Activated CD4-positive, alpha-beta memory T cell treated with anti-CD3 and anti-CD28 coated beads, Interleukin-2, amount 10 ng/mL, durations not matched to agents 7 days and 5 days (primary cell): ENCODE measurements around the gene DIDO1. TPM values are rescaled to one million over a fixed set of nuclear protein-coding genes. Genes with fewer than 3 reads are reported as not detected.

Source experiments
- CTCF ChIA-PET: fragments of 350-600 bp; sonication (Branson Sonifier 250); formaldehyde crosslinking; loops from one replicate; lab custom pipeline; 2021; ENCODE audit warnings: antibody characterized with exemption, inconsistent platforms; lab: Charles Lee
- POLR2A ChIA-PET: fragments of 350-600 bp; sonication (Branson Sonifier 250); formaldehyde crosslinking; loops from one replicate; lab custom pipeline; 2021; ENCODE audit warnings: antibody characterized with exemption; lab: Charles Lee
- DNase-seq: peaks from one replicate; pipeline ENCODE4 v3.0.0-alpha.2; 2020
- H3K27ac Mint-ChIP-seq: one replicate; pipeline ENCODE4 v1.8.0; 2021; ENCODE audit warnings: mild to moderate bottlenecking, mixed read lengths
- H3K27me3 Mint-ChIP-seq: one replicate; pipeline ENCODE4 v1.8.0; 2021; ENCODE audit warnings: mixed read lengths
- H3K36me3 Mint-ChIP-seq: one replicate; pipeline ENCODE4 v1.8.0; 2021; ENCODE audit warnings: low read depth, mixed read lengths
- H3K4me1 Mint-ChIP-seq: one replicate; pipeline ENCODE4 v1.8.0; 2021; ENCODE audit warnings: mixed read lengths
- H3K4me3 Mint-ChIP-seq: one replicate; pipeline ENCODE4 v1.8.0; 2021; ENCODE audit warnings: mild to moderate bottlenecking, mixed read lengths
- H3K9me3 Mint-ChIP-seq: one replicate; pipeline ENCODE4 v1.8.0; 2021; ENCODE audit warnings: mixed read lengths
- total RNA-seq, 2 experiments: library from RNA; stranded (reverse); gene quantifications; one replicate each; pipeline ENCODE4 v1.2.3, GENCODE V29; 2021

Gene DIDO1
- total RNA-seq, 2 experiments from 2014 or later = 62.2 to 66.2 TPM

DNA sequence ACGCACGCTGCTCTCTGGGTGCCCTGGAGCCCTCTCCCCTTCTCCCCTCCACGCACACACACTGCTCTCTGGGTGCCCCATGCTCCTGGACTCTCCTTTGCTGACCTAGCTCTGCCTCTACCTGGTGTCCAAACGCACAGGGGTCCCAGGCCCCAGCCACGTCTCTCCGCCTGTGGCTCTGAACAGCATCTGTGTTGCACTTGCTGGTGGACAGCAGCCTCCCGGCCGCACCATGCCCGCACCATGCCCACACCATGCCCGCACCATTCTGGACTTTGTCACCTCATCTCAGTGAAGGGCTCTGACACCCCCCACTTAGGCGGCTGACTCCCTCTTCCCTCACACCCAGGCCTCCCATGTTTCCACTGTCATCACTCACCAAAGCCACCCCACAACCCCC is 86.5 kb downstream of the DIDO1 start:
- Mint-ChIP-seq H3K36me3 (no peaks in the 10 kb centered on the region), H3K9me3 (no peaks in the 10 kb centered on the region), H3K4me1 (no peaks in the 10 kb centered on the region), H3K27me3 (peaks cover 4% of the 10 kb centered on the region), H3K27ac (no peak overlapping the region), H3K4me3 (no peak overlapping the region)
- CTCF ChIA-PET = no interaction called here
- no peak for DNase-seq
- POLR2A ChIA-PET = no interaction called here

DNA sequence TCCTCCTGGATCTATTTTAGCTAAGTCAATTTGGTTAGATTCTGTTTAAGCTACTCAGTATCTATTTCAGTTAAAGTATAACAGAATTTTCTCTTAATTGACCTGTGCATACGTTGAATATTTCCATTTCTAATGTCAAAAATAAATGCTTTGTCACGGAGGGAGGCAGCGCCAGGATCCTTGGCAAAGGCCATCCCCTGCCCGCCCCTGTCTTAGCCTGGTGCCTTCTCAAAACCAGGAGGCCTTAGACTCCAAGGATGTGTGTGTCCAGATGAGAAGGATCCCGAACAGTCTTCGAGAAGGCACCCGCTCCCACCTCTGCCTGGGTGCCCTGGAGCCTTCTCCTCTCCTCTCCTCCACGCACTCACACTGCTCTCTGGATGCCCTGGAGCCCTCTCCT is 87.0 kb downstream of the DIDO1 start:
- no peaks in the 10 kb centered on the region for H3K36me3 Mint-ChIP-seq
- peaks cover 4% of the 10 kb centered on the region for H3K27me3 Mint-ChIP-seq
- no peaks in the 10 kb centered on the region for H3K4me1 Mint-ChIP-seq
- CTCF ChIA-PET = interaction anchor here (0.6 kb wide), 1 partner anchor 69 kb away, joined by 3 read pairs; no protein-coding TSS in a partner anchor
- no peak overlapping the region for H3K4me3 Mint-ChIP-seq
- no peak for DNase-seq
- POLR2A ChIA-PET = no interaction called here
- no peaks in the 10 kb centered on the region for H3K9me3 Mint-ChIP-seq
- no peak overlapping the region for H3K27ac Mint-ChIP-seq

DNA sequence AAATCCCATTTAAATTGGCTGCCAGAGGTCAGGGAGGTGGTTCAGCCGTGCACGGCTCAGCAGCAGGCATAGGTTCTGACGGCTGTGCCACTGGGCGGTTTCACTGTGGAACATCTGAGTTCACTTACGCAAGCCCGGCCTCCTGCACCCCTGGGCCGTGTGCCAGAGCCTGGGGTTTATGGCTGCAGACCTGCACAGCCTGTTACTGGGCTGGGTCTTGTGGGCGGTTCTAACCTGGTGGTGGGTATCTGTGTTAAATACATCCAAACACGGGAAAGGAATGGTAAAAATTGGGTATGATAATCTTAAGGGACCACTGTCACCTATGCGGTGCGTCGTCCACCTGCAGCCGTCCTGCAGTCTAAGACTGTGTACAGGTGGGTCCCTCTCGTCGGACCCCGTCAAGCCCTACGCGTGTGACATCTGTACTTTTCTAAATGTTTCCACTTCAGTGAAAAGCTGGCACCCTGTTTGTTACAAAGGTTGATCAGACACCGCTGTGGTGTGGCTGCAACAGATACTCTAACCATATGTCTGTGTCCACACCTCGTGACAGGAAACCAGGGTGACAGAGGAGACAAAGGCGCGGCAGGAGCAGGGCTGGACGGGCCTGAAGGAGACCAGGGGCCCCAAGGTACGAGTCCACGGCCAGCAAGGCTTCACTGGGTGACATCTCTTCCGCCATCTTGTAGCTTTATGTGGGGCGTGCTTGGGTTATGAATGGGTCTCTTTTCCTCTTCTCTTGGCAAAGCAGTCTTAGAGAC is 88.0 kb downstream of the DIDO1 start:
- CTCF ChIA-PET = no interaction called here
- no peaks in the 10 kb centered on the region for H3K4me1 Mint-ChIP-seq
- no peak overlapping the region for H3K4me3 Mint-ChIP-seq
- no peak for DNase-seq
- POLR2A ChIA-PET = interaction anchor here (0.7 kb wide), 1 partner anchor 54 kb away, joined by 3 read pairs; no protein-coding TSS in a partner anchor
- H3K9me3 Mint-ChIP-seq = no peaks in the 10 kb centered on the region
- no peaks in the 10 kb centered on the region for H3K36me3 Mint-ChIP-seq
- H3K27ac Mint-ChIP-seq = no peak overlapping the region
- peaks cover 4% of the 10 kb centered on the region for H3K27me3 Mint-ChIP-seq

DNA sequence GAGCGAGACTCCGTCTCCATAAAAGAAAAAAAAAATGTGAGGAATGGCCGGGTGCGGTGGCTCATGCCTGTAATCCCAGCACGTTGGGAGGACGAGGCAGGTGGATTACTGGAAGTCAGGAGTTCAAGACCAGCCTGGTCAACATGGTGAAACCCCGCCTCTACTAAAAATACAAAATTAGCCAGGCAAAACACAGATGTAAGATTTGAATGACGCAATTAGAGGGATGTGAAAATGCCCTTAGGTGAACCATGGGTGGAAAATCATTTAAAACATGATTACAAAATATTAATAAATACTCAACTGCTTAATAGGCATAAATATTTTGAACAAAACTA is 88.5 kb downstream of the DIDO1 start:
- POLR2A ChIA-PET = no interaction called here
- DNase-seq = no peak
- Mint-ChIP-seq H3K27me3 (peaks cover 4% of the 10 kb centered on the region), H3K36me3 (no peaks in the 10 kb centered on the region), H3K4me3 (no peak overlapping the region), H3K4me1 (peaks cover 2% of the 10 kb centered on the region), H3K27ac (no peak overlapping the region), H3K9me3 (no peaks in the 10 kb centered on the region)
- CTCF ChIA-PET = no interaction called here

DNA sequence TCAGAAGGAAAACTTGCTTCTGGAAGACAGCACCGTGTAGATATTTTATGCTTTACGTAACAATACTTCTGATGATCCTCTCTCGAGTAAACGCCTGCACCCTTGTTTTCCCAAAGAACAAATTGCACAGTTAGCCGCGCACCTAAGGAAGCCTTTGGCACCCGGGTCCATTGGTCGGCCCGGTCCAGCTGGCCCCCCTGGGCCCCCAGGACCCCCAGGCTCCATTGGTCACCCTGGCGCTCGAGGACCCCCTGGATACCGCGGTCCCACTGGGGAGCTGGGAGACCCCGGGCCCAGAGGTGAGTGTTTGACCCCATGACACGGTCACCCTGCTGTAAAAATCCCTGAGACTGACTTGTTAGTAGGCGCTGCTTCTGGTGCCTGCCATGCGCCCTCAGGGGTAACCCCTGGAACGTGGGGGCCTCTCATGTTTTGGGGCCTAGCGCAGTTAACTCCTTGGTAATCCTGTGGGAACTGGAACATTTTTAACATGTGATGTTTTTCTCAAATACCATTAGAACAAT is 89.3 kb downstream of the DIDO1 start:
- Mint-ChIP-seq H3K4me1 (peaks cover 2% of the 10 kb centered on the region), H3K27ac (no peak overlapping the region), H3K36me3 (no peaks in the 10 kb centered on the region), H3K9me3 (no peaks in the 10 kb centered on the region), H3K4me3 (no peak overlapping the region), H3K27me3 (peaks cover 4% of the 10 kb centered on the region)
- CTCF ChIA-PET = no interaction called here
- no peak for DNase-seq
- POLR2A ChIA-PET = no interaction called here

DNA sequence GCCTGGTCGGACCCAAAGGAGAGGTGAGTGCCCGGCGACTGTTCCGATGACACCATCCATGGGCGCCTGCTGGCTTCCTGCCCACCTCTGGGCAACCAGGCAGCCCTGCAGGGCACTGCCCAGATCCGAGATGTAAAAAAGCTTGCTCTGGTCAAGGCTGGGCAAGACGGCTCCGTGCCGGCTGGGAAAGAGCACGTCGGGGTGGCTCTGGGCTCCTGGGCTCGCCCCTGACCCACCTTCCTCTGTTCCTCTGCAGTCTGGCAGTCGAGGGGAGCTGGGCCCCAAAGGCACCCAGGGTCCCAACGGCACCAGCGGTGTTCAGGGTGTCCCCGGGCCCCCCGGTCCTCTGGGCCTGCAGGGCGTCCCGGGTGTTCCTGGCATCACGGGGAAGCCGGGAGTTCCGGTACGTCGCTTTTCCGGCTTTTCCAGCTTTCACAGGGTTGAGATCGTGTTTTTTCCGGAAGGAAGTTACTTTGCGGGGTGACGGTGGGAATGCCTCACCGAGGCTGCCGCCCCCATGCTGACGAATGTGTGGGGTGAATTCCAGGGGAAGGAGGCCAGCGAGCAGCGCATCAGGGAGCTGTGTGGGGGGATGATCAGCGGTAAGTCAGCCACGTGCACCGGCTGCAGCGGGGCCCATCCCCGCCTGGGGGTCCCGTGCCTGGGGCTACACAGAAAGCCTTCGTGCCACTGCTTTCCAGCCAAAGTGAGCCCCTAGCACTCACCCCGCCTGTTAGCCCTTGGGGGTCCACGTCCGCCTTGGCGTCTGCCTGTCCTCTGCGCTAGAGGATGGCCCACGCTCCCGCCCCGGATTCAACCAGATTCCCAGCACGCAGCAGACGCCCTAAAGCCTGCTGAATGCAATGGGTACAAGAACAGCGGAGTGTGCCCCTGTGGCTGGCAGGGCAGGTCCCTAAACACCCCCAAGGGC is 90.1 kb downstream of the DIDO1 start:
- H3K9me3 Mint-ChIP-seq = no peaks in the 10 kb centered on the region
- peaks cover 2% of the 10 kb centered on the region for H3K4me1 Mint-ChIP-seq
- POLR2A ChIA-PET = no interaction called here
- peaks cover 4% of the 10 kb centered on the region for H3K27me3 Mint-ChIP-seq
- no peaks in the 10 kb centered on the region for H3K36me3 Mint-ChIP-seq
- CTCF ChIA-PET = no interaction called here
- H3K4me3 Mint-ChIP-seq = no peak overlapping the region
- no peak overlapping the region for H3K27ac Mint-ChIP-seq
- DNase-seq = no peak

DNA sequence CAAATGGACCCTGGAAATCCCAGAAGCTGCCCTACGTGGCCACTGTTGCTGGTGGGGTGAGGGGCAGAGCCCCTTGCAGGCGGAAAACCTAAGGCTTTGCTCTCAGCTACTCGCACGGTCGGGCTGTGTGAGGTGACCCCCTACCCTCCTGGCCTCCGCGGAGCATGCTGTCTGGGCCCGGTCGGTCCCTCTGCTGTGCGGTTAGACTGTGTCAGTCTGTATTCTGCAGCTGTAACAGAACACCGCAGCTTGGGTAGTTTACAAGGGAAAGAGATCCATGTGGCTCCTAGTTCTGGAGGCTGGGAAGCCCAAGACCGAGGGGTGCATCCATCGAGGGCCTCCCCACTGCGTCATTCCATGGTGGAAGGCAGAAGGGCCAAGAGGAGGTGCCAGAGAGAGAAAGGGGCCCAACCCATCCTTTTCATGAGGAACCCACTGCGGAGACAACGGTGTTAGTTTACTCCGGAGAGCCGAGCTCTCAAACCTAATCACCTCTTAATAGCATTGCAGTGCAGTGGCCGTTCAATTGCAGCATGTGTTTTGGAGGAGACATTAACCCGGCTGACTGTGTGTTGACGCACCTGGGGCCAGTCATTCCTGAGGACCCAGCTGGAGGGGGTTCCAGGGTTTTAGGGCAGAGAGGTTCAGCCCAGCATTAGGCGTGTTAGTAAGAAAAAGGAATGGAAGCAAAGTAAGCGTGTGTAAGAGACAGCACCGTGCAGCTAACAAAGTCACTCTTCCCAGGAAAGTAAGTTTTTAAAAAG is 91.2 kb downstream of the DIDO1 start:
- no peak overlapping the region for H3K27ac Mint-ChIP-seq
- no peak overlapping the region for H3K4me3 Mint-ChIP-seq
- no peak for DNase-seq
- H3K27me3 Mint-ChIP-seq = peaks cover 4% of the 10 kb centered on the region
- CTCF ChIA-PET = no interaction called here
- POLR2A ChIA-PET = no interaction called here
- no peaks in the 10 kb centered on the region for H3K9me3 Mint-ChIP-seq
- no peaks in the 10 kb centered on the region for H3K36me3 Mint-ChIP-seq
- peaks cover 2% of the 10 kb centered on the region for H3K4me1 Mint-ChIP-seq

DNA sequence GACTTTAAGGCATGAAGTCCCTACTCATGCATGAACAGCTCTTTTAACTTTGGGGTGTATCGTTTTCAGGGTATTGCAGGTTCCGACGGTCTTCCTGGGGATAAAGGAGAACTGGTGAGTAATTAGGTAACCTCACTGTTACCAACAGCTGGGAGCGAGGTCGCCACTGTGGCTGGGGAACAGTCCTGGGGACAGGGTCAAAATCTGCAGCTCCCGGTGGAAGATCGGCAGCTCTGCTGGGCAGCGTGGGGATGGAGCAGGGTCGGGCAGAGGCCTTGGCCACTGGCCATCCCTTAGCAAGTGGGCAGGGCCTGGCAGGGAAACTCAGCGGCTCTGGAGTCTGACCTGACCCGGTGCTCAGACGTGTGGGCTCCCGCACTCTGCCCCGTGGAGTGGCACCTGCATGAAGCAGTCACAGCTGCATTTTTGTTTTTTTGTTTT is 93.3 kb downstream of the DIDO1 start:
- ChIA-PET CTCF (interaction anchor here (1.2 kb wide), 1 partner anchor 10 kb away, joined by 4 read pairs; no protein-coding TSS in a partner anchor), POLR2A (no interaction called here)
- H3K36me3 Mint-ChIP-seq = no peaks in the 10 kb centered on the region
- H3K9me3 Mint-ChIP-seq = no peaks in the 10 kb centered on the region
- no peak overlapping the region for H3K27ac Mint-ChIP-seq
- no peak for DNase-seq
- peaks cover 2% of the 10 kb centered on the region for H3K4me1 Mint-ChIP-seq
- no peak overlapping the region for H3K4me3 Mint-ChIP-seq
- no peaks in the 10 kb centered on the region for H3K27me3 Mint-ChIP-seq

DNA sequence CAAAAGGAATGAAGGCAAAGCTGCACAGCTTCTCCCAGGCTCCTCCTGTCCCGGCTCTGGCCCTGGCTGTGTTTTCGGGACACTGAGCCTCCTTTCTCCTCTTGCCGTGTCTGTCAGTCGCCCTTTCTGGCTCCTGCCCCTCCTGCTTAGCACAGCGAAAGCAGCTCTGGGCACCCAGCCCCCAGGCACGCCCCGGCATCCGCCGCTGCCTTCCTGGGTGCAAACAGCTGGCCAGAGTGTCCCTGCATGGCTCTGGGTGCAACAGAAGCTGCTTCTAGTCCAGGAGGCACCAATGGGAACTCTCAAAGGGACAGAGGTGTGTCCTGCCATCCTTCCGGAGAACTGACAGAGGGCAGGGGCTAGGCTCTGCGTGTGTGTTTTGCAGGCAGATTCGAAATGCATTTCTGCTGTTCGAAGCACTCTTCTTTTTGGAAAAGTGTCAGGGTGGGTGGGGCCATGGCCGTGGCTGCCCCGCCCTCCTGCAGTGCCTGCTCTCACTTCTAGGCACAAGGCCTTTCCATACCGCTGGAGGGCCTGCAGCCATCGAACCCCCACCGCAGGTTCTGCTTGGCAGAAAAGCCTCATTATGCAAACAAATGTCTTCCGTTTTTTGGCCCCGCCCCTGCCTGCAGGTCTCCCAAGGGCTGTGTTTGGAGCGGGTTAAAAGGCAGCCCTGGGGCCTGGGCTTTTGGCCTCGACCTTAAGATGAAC is 93.9 kb downstream of the DIDO1 start:
- POLR2A ChIA-PET = interaction anchor here (1.0 kb wide), 1 partner anchor 38 kb away, joined by 4 read pairs; no protein-coding TSS in a partner anchor
- CTCF ChIA-PET = interaction anchor here (1.2 kb wide), 1 partner anchor 10 kb away, joined by 4 read pairs; no protein-coding TSS in a partner anchor
- Mint-ChIP-seq H3K4me3 (no peak overlapping the region), H3K4me1 (peaks cover 2% of the 10 kb centered on the region), H3K27me3 (no peaks in the 10 kb centered on the region), H3K36me3 (no peaks in the 10 kb centered on the region), H3K27ac (no peak overlapping the region), H3K9me3 (no peaks in the 10 kb centered on the region)
- no peak for DNase-seq

DNA sequence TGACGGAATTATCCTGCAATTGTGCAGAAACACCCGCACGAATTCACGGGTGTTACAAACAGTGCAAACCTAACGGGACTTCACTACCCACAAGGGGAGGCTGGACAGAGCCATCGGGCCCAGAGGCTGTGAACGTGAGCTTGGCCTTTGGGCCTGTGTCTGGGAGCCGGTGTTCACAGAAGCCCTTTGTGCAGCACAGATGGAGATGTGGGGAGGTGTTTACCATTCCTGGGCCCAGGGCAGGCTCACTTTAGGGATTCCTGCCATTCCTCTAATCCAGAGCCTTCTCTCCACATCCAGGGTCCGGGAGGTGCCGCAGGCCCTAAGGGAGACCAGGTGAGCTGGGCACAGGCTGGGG is 94.5 kb downstream of the DIDO1 start:
- Mint-ChIP-seq H3K4me1 (peaks cover 2% of the 10 kb centered on the region), H3K27me3 (no peaks in the 10 kb centered on the region), H3K27ac (no peak overlapping the region), H3K9me3 (no peaks in the 10 kb centered on the region), H3K4me3 (no peak overlapping the region), H3K36me3 (no peaks in the 10 kb centered on the region)
- no peak for DNase-seq
- CTCF ChIA-PET = no interaction called here
- POLR2A ChIA-PET = interaction anchor here (1.0 kb wide), 1 partner anchor 38 kb away, joined by 4 read pairs; no protein-coding TSS in a partner anchor

DNA sequence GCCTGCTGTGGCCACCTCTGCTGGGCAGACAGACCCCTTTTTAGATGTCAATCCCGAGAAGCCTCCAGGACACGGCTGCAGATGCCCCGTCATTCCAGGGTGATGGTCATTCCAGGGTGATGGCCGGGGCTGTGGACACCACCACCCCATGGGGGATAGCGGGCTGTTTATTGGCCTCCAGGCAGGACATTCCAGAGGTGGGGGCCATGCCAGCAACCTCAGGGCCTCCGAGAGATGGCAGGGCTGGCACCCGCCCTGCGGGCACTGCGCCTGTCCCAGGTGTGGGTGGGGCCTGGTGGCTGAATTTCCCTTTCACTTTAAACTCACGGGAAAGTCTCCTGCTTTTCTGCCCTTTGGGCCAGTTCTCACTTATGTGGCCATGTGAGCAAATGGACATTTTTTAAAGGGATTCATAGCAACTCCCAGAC is 94.9 kb downstream of the DIDO1 start:
- ChIA-PET POLR2A (no interaction called here), CTCF (no interaction called here)
- Mint-ChIP-seq H3K9me3 (no peaks in the 10 kb centered on the region), H3K4me1 (peaks cover 2% of the 10 kb centered on the region), H3K27ac (no peak overlapping the region), H3K36me3 (no peaks in the 10 kb centered on the region), H3K27me3 (no peaks in the 10 kb centered on the region), H3K4me3 (no peak overlapping the region)
- no peak for DNase-seq

DNA sequence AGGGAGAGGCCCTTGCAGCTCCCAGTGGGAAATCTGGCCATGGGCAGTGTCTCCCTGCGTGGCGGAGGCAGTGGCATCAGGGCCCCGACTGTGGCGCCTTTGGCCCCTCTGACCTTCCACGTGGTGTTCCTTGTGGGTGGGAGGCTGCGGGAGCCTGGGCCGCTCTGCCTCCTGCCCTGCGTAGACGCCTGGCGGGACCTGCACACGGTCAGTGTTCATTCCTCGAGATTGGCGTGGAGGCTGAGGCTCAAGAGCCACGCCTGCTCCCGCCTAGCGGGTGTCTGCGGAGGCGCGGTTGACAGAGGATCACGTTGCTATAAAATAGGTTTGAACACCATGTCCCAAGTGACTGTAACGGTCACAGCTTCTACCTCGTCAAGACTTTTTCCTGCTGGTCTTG is 95.5 kb downstream of the DIDO1 start:
- DNase-seq = no peak
- no peaks in the 10 kb centered on the region for H3K36me3 Mint-ChIP-seq
- H3K4me3 Mint-ChIP-seq = no peak overlapping the region
- CTCF ChIA-PET = no interaction called here
- peaks cover 2% of the 10 kb centered on the region for H3K4me1 Mint-ChIP-seq
- no peak overlapping the region for H3K27ac Mint-ChIP-seq
- POLR2A ChIA-PET = no interaction called here
- no peaks in the 10 kb centered on the region for H3K9me3 Mint-ChIP-seq
- H3K27me3 Mint-ChIP-seq = no peaks in the 10 kb centered on the region
